Measurements from ENCODE around the gene NAV1. TPM values are rescaled to one million over a fixed set of nuclear protein-coding genes. Genes with fewer than 3 reads are reported as not detected.
"Not testable (repeated sequence)": the region's sequence is repeated elsewhere in the genome, so short reads cannot be mapped to it uniquely, and the experiment has no call there.

The NAV1 gene
- 10 to 100 TPM; 17.9 to 24.1 TPM for total RNA-seq

- peak within 1 kb of the TSS; percentile 46 for H3K4me3 ChIP-seq
- peak within 1 kb of the TSS; percentile 49 for H3K27ac ChIP-seq
- DNase-seq = peak; percentile 55
- no peak for TF ChIP-seq CTCF (IDR thresholded peaks at IDR 0.05)
- no peaks in the 10 kb centered on the region for H3K36me3 ChIP-seq
- H3K9ac ChIP-seq (ENCODE audit: low read depth in 2 of 2, low read length in 2 of 2) = peak within 1 kb of the TSS; percentile 68 to 71
- intact Hi-C loops (cut with DNase I) = no loop called here
- H3K9me3 ChIP-seq = no peaks in the 10 kb centered on the region
- peaks cover 5% of the 10 kb centered on the region for H3K4me1 ChIP-seq
- H3K27me3 ChIP-seq = peaks cover 17% of the 10 kb centered on the region
Measured at GRCh38 chr1:201538612-201539551, at the start of gene NAV1. TSS of gene NAV1 (plus strand) at chr1:201539127. CDS start at chr1:201622885, 83,758 bp downstream.

- no peak overlapping the region for H3K9ac ChIP-seq (ENCODE audit: low read depth in 2 of 2, low read length in 2 of 2)
- H3K36me3 ChIP-seq = peaks cover 12% of the 10 kb centered on the region
- TF ChIP-seq CTCF (IDR thresholded peaks at IDR 0.05) = no peak
- DNase-seq = no peak
- no peaks in the 10 kb centered on the region for H3K4me1 ChIP-seq
- intact Hi-C loops (cut with DNase I) = no loop called here
- no peaks in the 10 kb centered on the region for H3K9me3 ChIP-seq
- no peak overlapping the region for H3K4me3 ChIP-seq
- peak overlapping the region; percentile 47 for H3K27ac ChIP-seq
- no peaks in the 10 kb centered on the region for H3K27me3 ChIP-seq
Measured at GRCh38 chr1:201489643-201490261, 49.2 kb upstream of the NAV1 start.

- H3K27ac ChIP-seq = no peak overlapping the region
- no peak for TF ChIP-seq CTCF (IDR thresholded peaks at IDR 0.05)
- H3K9ac ChIP-seq (ENCODE audit: low read depth in 2 of 2, low read length in 2 of 2) = no peak overlapping the region
- H3K27me3 ChIP-seq = no peaks in the 10 kb centered on the region
- H3K4me1 ChIP-seq = no peaks in the 10 kb centered on the region
- intact Hi-C loops (cut with DNase I) = no loop called here
- H3K4me3 ChIP-seq = no peak overlapping the region
- peaks cover 10% of the 10 kb centered on the region for H3K36me3 ChIP-seq
- H3K9me3 ChIP-seq = no peaks in the 10 kb centered on the region
- no peak for DNase-seq
Measured at GRCh38 chr1:201490708-201491131, 48.2 kb upstream of the NAV1 start.

GRCh38 chr1:201491896-201492511 is 46.9 kb upstream of the NAV1 start:
- no peaks in the 10 kb centered on the region for H3K4me1 ChIP-seq
- no peaks in the 10 kb centered on the region for H3K9me3 ChIP-seq
- intact Hi-C loops (cut with DNase I) = no loop called here
- TF ChIP-seq CTCF (IDR thresholded peaks at IDR 0.05) = no peak
- H3K27ac ChIP-seq = peak overlapping the region; percentile 25
- DNase-seq = no peak
- peaks cover 10% of the 10 kb centered on the region for H3K36me3 ChIP-seq
- H3K9ac ChIP-seq (ENCODE audit: low read depth in 2 of 2, low read length in 2 of 2) = no peak overlapping the region
- H3K4me3 ChIP-seq = no peak overlapping the region
- H3K27me3 ChIP-seq = no peaks in the 10 kb centered on the region

- DNase-seq; H3K27me3 ChIP-seq; H3K9me3 ChIP-seq; H3K36me3 ChIP-seq; intact Hi-C loops (cut with DNase I); H3K4me1 ChIP-seq; H3K27ac ChIP-seq; H3K9ac ChIP-seq (ENCODE audit: low read depth in 2 of 2, low read length in 2 of 2); H3K4me3 ChIP-seq: not testable (repeated sequence)
Measured at GRCh38 chr1:201493026-201493656, 45.8 kb upstream of the NAV1 start.

Measured in colonic mucosa (tissue), 4 donors.